ENCODE results near the gene TMEM170B.

The TMEM170B gene

GRCh38 chr6:11494786-11495564 is 42.6 kb upstream of the TMEM170B start:
- DNase-seq (ENCODE audit: low spot score) = peak; percentile 26
- TF ChIP-seq CTCF (IDR thresholded peaks at IDR 0.05; ENCODE audit: borderline replicate concordance, control extremely low read depth, extremely low read depth, insufficient read depth, missing control alignments) = no peak
- in situ Hi-C loops (cut with MboI; ENCODE audit: low sequenced_read_pairs, unreplicated experiment) = loop anchor here (5.0 kb wide), 2 partner anchors 82 to 353 kb away; no protein-coding TSS in a partner anchor

GRCh38 chr6:11495565-11496145 is 41.9 kb upstream of the TMEM170B start:
- TF ChIP-seq CTCF (IDR thresholded peaks at IDR 0.05; ENCODE audit: borderline replicate concordance, control extremely low read depth, extremely low read depth, insufficient read depth, missing control alignments) = no peak
- DNase-seq (ENCODE audit: low spot score) = no peak
- in situ Hi-C loops (cut with MboI; ENCODE audit: low sequenced_read_pairs, unreplicated experiment) = loop anchor here (5.0 kb wide), 2 partner anchors 82 to 353 kb away; no protein-coding TSS in a partner anchor

GRCh38 chr6:11496152-11497060 is 41.1 kb upstream of the TMEM170B start:
- in situ Hi-C loops (cut with MboI; ENCODE audit: low sequenced_read_pairs, unreplicated experiment) = loop anchor here (5.0 kb wide), 2 partner anchors 81 to 354 kb away; no protein-coding TSS in a partner anchor
- DNase-seq (ENCODE audit: low spot score) = peak; percentile 67
- peak; percentile 65 for TF ChIP-seq CTCF (IDR thresholded peaks at IDR 0.05; ENCODE audit: borderline replicate concordance, control extremely low read depth, extremely low read depth, insufficient read depth, missing control alignments)

- TF ChIP-seq CTCF (IDR thresholded peaks at IDR 0.05; ENCODE audit: borderline replicate concordance, control extremely low read depth, extremely low read depth, insufficient read depth, missing control alignments) = no peak
- no peak for DNase-seq (ENCODE audit: low spot score)
- in situ Hi-C loops (cut with MboI; ENCODE audit: low sequenced_read_pairs, unreplicated experiment) = loop anchor here (5.0 kb wide), 2 partner anchors 80 to 355 kb away; no protein-coding TSS in a partner anchor
These were observed 40.4 kb upstream of the TMEM170B start for GRCh38 chr6:11497107-11497506.

GRCh38 chr6:11497881-11498280 is 39.7 kb upstream of the TMEM170B start:
- no peak for DNase-seq (ENCODE audit: low spot score)
- in situ Hi-C loops (cut with MboI; ENCODE audit: low sequenced_read_pairs, unreplicated experiment) = loop anchor here (5.0 kb wide), 2 partner anchors 79 to 356 kb away; no protein-coding TSS in a partner anchor
- no peak for TF ChIP-seq CTCF (IDR thresholded peaks at IDR 0.05; ENCODE audit: borderline replicate concordance, control extremely low read depth, extremely low read depth, insufficient read depth, missing control alignments)

- in situ Hi-C loops (cut with MboI; ENCODE audit: low sequenced_read_pairs, unreplicated experiment) = no loop called here
These were observed 37.5 kb upstream of the TMEM170B start for GRCh38 chr6:11500008-11500407.

More at GRCh38 chr6:11500008-11500407, 37.5 kb upstream of the TMEM170B start:
- no peak for TF ChIP-seq CTCF (IDR thresholded peaks at IDR 0.05; ENCODE audit: borderline replicate concordance, control extremely low read depth, extremely low read depth, insufficient read depth, missing control alignments)
- no peak for DNase-seq (ENCODE audit: low spot score)
